ENCODE data around the gene KCNQ1. TPM values are rescaled to one million over a fixed set of nuclear protein-coding genes. Genes with fewer than 3 reads are reported as not detected.

The KCNQ1 gene
- total and polyA plus RNA-seq, 2 experiments from 2014 or later = 0.45 to 0.87 TPM

- no peaks in the 10 kb centered on the region for H3F3A ChIP-seq (replicated peaks; ENCODE audit: low read depth)
- H2AFZ ChIP-seq = no peak overlapping the region
- no peaks in the 10 kb centered on the region for H3K9me3 Mint-ChIP-seq
- no peak for ATAC-seq
- H3K9me2 ChIP-seq (ENCODE audit: insufficient read depth) = no peaks in the 10 kb centered on the region
- no peak overlapping the region for H3K27ac Mint-ChIP-seq
- H3K4me1 Mint-ChIP-seq = no peaks in the 10 kb centered on the region
- H3K27ac ChIP-seq (ENCODE audit: low read depth) = no peak overlapping the region
- H3K4me3 ChIP-seq = no peak overlapping the region
- H3K36me3 ChIP-seq (ENCODE audit: insufficient read depth) = no peaks in the 10 kb centered on the region
- no peaks in the 10 kb centered on the region for H3K79me2 ChIP-seq (replicated peaks; ENCODE audit: insufficient read depth)
- no peaks in the 10 kb centered on the region for H3K4me1 ChIP-seq (ENCODE audit: insufficient read depth)
- H3K4me3 Mint-ChIP-seq = no peak overlapping the region
- no peak for TF ChIP-seq EZH2phosphoT487 (IDR thresholded peaks at IDR 0.05; ENCODE audit: unreplicated experiment)
- TF ChIP-seq EZH2 (IDR thresholded peaks at IDR 0.05; ENCODE audit: low read depth, unreplicated experiment) = no peak
- no peak for TF ChIP-seq ZNF331 (CRISPR knock-in tag; IDR thresholded peaks at IDR 0.05; ENCODE audit: low read depth)
- no peak for TF ChIP-seq ZNF462 (CRISPR knock-in tag; IDR thresholded peaks at IDR 0.05)
- TF ChIP-seq NANOG (IDR thresholded peaks at IDR 0.05; ENCODE audit: borderline replicate concordance) = no peak
- TF ChIP-seq ETS1 (IDR thresholded peaks at IDR 0.05) = no peak
- TF ChIP-seq CREB1 (CRISPR knock-in tag; IDR thresholded peaks at IDR 0.05; ENCODE audit: low read depth) = no peak
- no peak for TF ChIP-seq JUNB (IDR thresholded peaks at IDR 0.05; ENCODE audit: unreplicated experiment)
- TF ChIP-seq STAT1 (IDR thresholded peaks at IDR 0.05; ENCODE audit: unreplicated experiment) = no peak
- TF ChIP-seq POLR2AphosphoS5 (IDR thresholded peaks at IDR 0.05; ENCODE audit: low read depth) = no peak
- no peak for TF ChIP-seq ZNF114 (CRISPR knock-in tag; IDR thresholded peaks at IDR 0.05)
- TF ChIP-seq, protein P1, sequence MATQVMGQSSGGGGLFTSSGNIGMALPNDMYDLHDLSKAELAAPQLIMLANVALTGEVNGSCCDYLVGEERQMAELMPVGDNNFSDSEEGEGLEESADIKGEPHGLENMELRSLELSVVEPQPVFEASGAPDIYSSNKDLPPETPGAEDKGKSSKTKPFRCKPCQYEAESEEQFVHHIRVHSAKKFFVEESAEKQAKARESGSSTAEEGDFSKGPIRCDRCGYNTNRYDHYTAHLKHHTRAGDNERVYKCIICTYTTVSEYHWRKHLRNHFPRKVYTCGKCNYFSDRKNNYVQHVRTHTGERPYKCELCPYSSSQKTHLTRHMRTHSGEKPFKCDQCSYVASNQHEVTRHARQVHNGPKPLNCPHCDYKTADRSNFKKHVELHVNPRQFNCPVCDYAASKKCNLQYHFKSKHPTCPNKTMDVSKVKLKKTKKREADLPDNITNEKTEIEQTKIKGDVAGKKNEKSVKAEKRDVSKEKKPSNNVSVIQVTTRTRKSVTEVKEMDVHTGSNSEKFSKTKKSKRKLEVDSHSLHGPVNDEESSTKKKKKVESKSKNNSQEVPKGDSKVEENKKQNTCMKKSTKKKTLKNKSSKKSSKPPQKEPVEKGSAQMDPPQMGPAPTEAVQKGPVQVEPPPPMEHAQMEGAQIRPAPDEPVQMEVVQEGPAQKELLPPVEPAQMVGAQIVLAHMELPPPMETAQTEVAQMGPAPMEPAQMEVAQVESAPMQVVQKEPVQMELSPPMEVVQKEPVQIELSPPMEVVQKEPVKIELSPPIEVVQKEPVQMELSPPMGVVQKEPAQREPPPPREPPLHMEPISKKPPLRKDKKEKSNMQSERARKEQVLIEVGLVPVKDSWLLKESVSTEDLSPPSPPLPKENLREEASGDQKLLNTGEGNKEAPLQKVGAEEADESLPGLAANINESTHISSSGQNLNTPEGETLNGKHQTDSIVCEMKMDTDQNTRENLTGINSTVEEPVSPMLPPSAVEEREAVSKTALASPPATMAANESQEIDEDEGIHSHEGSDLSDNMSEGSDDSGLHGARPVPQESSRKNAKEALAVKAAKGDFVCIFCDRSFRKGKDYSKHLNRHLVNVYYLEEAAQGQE (IDR thresholded peaks at IDR 0.05; ENCODE audit: unreplicated experiment) = no peak
- no peak for TF ChIP-seq CTCF (conservative IDR thresholded peaks at IDR 0.05; ENCODE audit: low read depth in 2 of 2)
- no peaks in the 10 kb centered on the region for H3K36me3 Mint-ChIP-seq (ENCODE audit: low read depth)
- H3K27me3 Mint-ChIP-seq (ENCODE audit: insufficient read depth, low read depth, poor library complexity) = peaks cover 8% of the 10 kb centered on the region
- no peak overlapping the region for H3K4me2 ChIP-seq
- no peaks in the 10 kb centered on the region for H4K20me1 ChIP-seq (replicated peaks; ENCODE audit: insufficient read depth)
- DNase-seq (ENCODE audit: low spot score) = no peak
- H3K27me3 ChIP-seq (ENCODE audit: insufficient read depth) = no peaks in the 10 kb centered on the region
Observed at GRCh38 chr11:2412323-2412722, 32.5 kb upstream of the KCNQ1 start.

Measured in GM23338 (cell line).